ENCODE data around the gene ETV3.
"Not testable (repeated sequence)": the region's sequence is repeated elsewhere in the genome, so short reads cannot be mapped to it uniquely, and the experiment has no call there.

DNA sequence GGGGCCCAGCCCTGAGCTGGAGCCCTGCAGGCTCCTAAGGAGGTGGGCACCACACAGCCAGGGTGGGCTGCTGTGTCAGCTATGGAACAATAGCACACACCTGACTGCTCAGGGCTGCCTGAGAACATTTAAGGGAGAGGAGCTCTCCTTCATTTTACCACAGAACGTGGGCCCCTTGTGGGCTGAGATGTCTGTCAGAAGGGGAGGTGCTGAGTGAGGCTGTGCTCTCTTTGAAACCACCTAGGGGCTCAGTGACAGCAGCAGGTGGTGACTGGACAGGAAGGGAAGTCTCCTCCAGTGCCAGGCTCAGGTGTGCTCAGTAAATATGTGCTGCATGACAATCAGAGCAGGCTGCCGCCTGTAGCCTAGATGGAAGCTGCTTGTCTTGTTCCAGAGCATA, 35.0 kb upstream of the ETV3 start:
- TF ChIP-seq, protein P1, sequence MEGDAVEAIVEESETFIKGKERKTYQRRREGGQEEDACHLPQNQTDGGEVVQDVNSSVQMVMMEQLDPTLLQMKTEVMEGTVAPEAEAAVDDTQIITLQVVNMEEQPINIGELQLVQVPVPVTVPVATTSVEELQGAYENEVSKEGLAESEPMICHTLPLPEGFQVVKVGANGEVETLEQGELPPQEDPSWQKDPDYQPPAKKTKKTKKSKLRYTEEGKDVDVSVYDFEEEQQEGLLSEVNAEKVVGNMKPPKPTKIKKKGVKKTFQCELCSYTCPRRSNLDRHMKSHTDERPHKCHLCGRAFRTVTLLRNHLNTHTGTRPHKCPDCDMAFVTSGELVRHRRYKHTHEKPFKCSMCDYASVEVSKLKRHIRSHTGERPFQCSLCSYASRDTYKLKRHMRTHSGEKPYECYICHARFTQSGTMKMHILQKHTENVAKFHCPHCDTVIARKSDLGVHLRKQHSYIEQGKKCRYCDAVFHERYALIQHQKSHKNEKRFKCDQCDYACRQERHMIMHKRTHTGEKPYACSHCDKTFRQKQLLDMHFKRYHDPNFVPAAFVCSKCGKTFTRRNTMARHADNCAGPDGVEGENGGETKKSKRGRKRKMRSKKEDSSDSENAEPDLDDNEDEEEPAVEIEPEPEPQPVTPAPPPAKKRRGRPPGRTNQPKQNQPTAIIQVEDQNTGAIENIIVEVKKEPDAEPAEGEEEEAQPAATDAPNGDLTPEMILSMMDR (IDR thresholded peaks at IDR 0.05) = not testable (repeated sequence)
- TF ChIP-seq POLR2A, POLR2AphosphoS5 (IDR thresholded peaks at IDR 0.05): not testable (repeated sequence)

Measured in suprapubic skin (tissue), 4 donors.